Measurements from ENCODE around the gene SNRPA.

The SNRPA gene

DNA sequence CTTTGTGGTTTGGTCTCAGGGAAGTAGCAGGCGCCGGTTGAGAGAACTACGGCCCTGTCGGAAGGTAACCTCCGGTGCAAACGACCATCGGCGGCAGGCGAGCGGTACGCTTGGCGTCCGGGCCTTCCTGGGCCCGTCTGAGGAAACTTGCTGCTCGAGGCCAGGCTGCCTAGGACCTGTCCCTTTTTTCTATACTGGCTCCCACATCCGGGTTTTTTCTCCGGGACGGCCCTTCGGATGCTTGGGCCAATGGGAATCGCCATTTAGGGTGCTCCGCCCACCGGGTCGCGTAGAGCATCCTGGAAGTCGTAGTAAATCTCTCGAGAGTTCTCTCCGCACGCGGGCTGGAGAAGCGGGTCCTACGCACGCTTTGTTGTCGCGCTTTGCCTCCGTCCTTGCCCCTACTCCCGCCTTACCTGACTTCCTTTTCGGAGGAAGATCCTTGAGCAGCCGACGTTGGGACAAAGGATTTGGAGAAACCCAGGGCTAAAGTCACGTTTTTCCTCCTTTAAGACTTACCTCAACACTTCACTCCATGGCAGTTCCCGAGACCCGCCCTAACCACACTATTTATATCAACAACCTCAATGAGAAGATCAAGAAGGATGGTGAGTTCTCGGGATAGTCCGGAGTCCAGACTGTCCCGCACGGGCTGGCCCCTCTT is at the start of gene SNRPA:
Gene SNRPA (plus strand): TSS at position 330 of the 664 bp plus-strand sequence. CDS start 206 bp downstream, at position 536.
- no peak for TF ChIP-seq GATA3 (IDR thresholded peaks at IDR 0.05; ENCODE audit: low read depth, low read length)
- no peak; the same call in 1 of the 2 replicates for TF ChIP-seq GATA2 (IDR thresholded peaks at IDR 0.05; ENCODE audit: low read depth, low read length)

DNA sequence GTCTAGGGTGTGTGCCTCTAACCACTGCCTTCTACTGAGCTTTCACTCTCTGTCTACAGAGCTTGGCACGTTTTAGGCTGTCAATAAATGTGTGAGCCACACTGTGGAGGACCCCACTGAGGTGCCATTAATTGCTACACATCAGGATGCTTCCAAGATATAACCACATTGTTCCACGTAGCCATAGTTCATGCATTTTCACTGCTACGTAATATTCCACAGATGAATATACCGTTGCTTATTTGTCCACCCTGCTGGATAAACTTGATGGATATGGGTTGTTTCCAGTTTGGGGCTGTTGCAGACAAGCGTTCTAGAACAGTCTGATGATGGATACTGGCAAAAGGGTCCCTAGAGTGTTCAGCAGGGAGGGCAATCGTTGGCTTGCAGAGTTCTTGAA is 49.2 kb upstream of the SNRPA start:
- no peak for TF ChIP-seq GATA3 (IDR thresholded peaks at IDR 0.05; ENCODE audit: low read depth, low read length)
- TF ChIP-seq GATA2 (IDR thresholded peaks at IDR 0.05; ENCODE audit: low read depth, low read length), result no peak

DNA sequence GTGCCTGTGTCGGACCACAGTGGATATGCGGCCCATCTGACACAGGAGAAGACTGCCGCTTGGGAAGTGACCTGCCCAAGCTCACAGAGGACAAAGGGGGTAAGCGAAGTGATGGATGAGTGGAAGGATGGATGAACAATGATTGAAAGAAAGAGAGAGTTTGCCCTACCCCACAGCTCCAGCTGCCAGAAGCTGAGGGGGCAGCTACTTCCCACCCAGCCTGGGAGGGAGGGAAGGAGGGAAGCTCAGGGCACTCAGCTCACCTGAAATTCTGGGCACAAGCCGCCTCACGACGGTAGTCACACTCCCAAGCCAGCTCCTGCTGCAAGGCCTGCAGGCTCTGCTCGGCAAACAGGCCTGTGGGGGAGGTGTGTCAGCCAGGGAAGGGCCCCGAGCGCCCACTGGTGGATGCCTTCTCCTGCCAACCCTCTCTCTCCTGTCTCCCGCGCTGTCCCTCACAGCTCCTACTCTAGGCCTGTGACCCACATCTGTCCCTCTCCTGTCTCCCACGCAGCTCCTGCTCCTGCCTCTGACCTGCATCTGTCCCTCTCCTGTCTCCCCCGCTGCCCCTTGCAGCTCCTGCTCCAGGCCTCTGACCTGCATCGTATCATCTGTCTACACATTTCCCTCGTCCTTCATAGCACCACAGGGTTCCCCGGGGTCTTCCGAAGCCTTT is 48.5 kb upstream of the SNRPA start:
- TF ChIP-seq GATA2 (IDR thresholded peaks at IDR 0.05; ENCODE audit: low read depth, low read length) (no peak), GATA3 (IDR thresholded peaks at IDR 0.05; ENCODE audit: low read depth, low read length) (no peak)

DNA sequence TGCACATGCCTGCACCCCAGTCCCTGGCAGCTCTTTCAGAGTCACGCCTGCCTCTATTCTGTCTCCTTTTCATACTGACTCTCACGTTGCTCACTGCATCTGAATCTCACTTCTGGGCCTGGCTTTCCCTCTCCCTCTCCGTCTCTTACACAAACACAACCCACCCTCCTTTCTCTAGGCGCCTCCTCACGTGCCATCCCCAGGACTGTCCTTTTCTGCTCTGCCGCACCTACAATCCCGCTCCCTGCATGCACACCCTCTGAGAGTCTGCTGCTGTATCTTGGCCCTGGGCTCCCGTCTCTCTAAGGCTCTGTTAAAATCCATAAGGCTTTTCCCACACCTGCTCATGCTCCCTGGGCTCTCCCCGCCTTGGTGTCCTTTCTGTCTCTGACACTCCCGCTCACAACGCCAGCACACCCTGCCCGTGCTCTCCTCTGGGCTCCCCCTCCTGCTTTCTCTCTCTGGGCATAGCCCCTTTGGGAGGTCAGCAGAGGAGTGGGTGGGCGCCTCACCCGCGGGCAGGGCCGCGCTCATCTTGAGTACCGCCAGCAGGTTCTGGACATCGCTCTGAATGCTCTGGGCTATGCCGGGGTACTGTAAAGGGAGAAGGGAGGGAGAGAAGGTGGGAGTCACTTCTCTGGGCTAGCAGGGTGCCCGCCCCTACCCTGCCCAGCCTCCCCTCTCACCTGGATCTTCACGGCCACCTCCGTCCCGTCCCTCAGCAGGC is 47.8 kb upstream of the SNRPA start:
- TF ChIP-seq GATA2 (IDR thresholded peaks at IDR 0.05; ENCODE audit: low read depth, low read length) (no peak), GATA3 (IDR thresholded peaks at IDR 0.05; ENCODE audit: low read depth, low read length) (no peak)

DNA sequence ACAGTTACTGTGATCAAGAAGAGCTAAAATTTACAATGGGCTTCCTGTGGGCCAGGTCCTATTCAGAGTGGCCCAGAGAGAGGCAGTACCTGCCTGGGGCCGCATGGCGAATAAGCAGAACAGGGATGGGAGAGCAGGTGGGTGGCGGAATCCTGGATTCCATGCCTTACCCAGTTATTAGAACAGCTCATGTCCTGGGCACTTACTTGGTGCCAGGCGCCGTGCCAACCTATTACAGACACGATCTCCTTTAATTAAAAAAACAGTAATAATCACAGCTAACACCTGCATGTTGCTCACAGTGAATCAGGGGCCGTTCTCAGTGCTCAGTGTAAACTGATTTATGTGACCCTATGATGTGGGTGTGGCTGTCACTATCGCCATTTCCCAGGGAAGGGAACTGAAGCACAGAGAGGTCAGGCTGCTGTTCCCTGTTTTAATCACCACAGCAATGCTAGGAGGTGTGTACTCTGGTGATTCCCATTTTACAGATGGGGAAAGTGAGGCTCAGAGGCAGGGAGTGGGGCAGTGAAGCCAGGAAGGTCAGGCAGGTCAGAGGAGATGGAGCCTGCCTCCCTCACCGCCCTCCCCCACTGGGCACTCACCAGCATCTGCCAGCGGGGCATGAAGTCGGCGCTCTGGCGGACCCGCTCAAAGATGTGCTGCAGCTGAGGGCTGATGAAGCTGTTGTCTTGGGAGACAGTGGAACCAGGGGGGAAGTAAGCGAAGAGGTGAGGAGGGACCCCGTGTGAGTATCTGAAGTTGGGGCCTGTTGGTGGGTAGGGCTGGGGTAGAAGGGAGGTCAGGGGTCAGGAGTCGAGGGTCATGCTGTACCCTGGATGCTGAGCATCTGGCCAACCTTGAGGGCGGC is 46.3 kb upstream of the SNRPA start:
- no peak for TF ChIP-seq GATA2 (IDR thresholded peaks at IDR 0.05; ENCODE audit: low read depth, low read length)
- no peak for TF ChIP-seq GATA3 (IDR thresholded peaks at IDR 0.05; ENCODE audit: low read depth, low read length)

DNA sequence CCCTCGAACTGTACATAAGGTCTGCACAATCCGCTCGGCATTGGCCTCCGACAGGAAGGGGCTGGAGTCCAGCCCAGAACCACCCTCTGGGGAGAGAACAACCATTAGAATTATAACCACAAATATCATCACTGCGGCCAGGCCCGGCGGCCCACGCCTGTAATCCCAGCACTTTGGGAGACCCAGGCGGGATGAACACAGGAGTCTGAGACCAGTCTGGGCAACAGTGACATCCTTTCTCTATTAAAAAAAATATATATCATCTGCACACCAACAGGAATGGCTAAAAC is 45.7 kb upstream of the SNRPA start:
- TF ChIP-seq GATA3 (IDR thresholded peaks at IDR 0.05; ENCODE audit: low read depth, low read length) (no peak), GATA2 (IDR thresholded peaks at IDR 0.05; ENCODE audit: low read depth, low read length) (no peak)

DNA sequence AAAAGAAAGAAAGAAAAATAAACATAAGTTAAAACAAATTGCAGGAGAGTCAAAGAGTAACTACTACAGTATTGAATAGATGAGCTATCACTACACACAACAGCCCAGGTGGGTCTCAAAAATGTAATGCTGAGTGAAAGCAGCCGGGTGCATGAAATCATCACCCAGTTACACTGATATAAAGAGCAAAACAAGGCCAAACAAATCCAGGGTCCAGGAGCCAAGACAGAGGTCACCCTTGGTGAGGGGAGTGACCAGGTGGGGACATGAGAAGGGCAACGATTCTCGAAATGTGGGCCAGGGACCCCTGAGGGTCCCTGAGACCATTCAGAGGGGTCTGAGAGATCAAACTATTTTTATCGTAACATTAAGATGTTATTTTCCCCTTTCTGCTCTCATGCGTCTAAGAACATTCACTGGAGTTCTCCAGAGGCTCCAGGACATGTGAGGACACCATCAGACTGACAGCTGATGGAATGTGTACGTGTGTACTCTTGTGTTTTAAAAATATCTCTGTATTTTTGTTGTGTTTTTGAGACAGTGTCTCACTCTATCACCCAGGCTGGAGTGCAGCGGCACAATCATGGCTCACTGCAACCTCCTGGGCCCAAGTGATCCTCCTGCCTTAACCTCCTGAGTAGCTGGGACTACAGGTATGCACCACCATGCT is 44.9 kb upstream of the SNRPA start:
- no peak for TF ChIP-seq GATA2 (IDR thresholded peaks at IDR 0.05; ENCODE audit: low read depth, low read length)
- TF ChIP-seq GATA3 (IDR thresholded peaks at IDR 0.05; ENCODE audit: low read depth, low read length), result no peak

DNA sequence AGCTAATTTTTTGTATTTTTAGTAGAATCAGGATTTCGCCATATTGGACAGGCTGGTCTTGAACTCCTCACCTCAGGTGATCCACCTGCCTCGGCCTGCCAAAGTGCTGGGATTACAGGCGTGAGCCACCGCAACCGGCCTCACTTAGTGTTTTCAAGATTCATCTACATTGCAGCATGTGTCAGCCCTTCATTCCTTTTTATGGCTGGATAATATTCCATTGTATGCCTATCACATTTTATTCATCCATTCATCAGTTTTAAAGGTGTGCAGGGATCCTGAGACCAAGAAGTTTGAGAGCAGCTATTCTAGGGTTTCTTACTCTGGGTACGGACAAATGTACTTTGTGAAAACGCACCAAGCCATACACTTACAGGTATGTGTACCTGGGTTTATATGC is 43.4 kb upstream of the SNRPA start:
- no peak for TF ChIP-seq GATA3 (IDR thresholded peaks at IDR 0.05; ENCODE audit: low read depth, low read length)
- TF ChIP-seq GATA2 (IDR thresholded peaks at IDR 0.05; ENCODE audit: low read depth, low read length), result no peak

DNA sequence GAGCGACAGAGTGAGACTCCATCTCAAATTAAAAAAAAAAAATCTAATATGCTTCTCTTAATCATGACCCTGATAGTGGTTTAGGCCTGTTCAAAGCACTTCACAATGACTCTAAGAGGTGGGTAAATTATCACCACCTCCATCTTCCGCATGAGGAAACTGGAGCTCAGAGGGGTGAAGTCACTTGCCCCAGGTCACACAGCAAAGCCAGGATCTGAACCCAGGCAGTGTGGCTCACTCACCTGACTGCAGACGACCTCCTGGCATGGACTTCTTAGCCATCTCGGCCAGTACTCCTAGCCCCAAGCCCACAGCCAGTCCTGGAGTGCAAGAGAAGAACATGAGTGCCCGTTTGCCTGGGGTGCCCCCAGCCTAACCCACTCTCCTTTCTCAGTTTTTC is 41.2 kb upstream of the SNRPA start:
- TF ChIP-seq GATA2 (IDR thresholded peaks at IDR 0.05; ENCODE audit: low read depth, low read length) (no peak), GATA3 (IDR thresholded peaks at IDR 0.05; ENCODE audit: low read depth, low read length) (no peak)

DNA sequence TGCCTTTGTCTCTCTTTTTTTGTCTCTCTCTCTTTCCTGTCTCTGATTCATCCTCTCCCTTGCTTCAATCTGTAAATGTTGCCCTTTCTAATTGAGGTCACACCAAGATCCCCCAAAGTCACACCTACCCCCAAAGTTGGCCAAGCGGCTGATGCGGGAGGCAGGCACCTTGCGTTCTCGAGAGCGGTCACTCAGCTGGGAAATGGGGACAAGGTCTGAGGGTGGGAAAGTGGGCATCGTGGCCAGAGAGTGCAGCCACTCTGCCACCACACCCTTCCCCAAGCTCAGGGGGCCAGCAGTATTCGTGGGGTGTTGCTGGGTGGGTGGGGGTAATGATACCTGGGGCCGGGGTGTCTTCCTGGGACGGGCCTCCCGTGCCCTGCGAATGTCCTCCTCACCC is 37.1 kb upstream of the SNRPA start:
- TF ChIP-seq GATA3 (IDR thresholded peaks at IDR 0.05; ENCODE audit: low read depth, low read length) (no peak), GATA2 (IDR thresholded peaks at IDR 0.05; ENCODE audit: low read depth, low read length) (no peak)

DNA sequence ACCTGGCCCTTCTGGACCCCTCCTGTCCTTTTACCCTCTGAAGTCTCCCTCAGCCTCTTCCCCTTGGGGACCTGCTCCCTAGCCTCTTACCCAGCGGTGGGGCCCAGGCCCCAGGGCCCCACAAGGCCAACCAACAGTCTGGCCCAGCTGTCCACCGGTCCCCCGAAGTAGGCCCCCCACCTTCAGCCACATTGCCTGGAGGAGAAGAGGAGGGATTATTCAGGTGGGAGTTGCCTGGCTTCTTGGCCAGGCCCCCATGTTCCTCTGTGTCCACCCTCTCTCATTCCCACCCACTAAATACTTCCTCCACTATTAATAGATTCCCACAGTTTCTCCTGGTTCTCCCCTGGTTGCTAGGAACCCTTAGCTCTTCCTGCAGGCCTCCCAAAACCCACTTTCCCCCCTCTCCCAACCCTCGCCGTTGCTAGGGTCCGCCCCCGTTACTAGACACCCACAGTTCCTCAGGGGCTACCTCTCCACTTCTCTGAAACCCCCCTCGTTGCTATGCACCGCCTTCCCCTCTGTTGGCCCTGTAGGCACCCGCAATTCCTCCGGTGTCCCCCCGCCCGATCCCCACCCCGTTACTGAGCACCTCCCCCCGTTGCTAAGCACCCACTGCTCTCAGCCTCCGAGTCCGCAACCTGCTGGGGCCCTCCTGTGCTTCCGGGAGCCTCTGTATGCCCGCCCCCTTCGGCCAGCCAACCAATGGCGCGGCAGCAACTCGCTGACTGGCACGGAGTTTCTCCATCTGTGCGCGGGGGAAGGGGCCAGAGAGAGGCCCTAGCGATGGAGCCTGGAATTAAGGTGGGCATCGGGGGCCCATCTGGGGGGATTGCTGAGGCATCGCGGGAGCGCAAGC is 36.3 kb upstream of the SNRPA start:
- no peak for TF ChIP-seq GATA2 (IDR thresholded peaks at IDR 0.05; ENCODE audit: low read depth, low read length)
- TF ChIP-seq GATA3 (IDR thresholded peaks at IDR 0.05; ENCODE audit: low read depth, low read length), result no peak

DNA sequence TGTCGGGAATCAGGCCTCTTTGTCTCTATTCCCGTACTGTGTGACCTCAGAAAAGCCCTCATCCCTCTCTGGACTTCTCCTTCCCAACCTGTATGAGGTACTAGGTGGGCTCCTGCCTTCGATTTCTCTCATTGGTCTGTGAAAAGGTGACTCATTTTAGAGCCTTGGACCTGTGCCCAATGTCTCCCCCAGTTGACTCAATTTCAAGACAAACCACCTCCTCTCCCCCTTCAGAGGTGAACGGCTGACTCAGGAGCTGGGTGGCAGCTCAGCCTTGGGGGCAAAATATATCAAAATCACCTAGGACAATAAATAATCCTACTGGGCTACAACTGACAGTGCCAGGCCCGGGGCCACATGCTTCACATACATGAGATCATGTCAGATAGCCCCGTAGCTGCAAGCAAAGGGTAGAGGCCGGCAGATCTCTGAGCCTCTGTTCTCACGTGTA is 34.9 kb upstream of the SNRPA start:
- no peak for TF ChIP-seq GATA2 (IDR thresholded peaks at IDR 0.05; ENCODE audit: low read depth, low read length)
- no peak for TF ChIP-seq GATA3 (IDR thresholded peaks at IDR 0.05; ENCODE audit: low read depth, low read length)

Data from SH-SY5Y (cell line).